ENCODE results near the gene SECTM1.

The SECTM1 gene

DNA sequence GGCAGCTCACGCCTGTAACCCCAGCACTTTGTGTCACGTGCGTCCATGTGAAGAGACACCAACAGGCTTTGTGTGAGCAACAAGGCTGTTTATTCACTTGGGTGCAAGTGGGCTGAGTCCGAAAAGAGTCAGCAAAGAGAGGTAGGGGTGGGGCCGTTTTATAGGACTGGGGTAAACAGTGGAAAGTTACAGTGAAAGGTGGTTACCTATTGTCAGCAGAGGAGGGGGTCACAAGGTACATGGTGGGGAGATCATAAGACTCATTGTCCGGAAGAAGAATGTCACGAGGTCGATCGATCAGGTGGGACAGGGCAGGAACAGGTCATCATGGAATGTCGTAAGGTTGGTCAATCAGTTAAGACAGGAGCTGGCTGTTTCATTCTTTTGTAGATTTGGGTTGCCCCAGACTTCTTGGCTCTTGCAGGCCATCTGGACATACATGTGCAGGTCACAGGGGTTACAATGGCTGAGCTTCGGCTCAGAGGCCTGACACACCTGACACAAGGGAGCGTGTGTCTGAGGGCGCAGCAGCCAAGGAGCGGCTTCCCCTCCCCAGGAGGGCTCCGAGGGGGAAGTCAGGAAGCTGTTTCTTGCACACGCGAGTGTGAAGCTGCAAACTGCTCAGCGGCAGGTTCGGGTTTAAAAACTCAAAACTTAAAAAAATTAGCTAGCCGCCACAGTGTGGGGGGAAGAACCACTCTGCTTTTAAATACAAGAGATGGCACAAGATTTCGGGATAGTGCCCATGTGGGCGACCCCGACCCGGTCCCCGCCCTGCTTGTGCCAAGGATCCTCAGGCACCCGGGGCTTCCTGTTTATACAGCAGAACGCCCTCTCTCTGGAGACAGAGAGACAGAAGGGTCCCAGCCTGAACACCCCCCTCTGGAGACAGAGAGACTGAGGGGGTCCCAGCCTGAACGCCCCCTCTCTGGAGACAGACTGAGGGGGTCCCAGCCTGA, 13.1 kb upstream of the SECTM1 start:
- DNase-seq = no peak

GRCh38 chr17:82345151-82345976, 11.8 kb upstream of the SECTM1 start:
- no peak for DNase-seq

- DNase-seq = no peak
Measured at GRCh38 chr17:82344175-82344907, 10.8 kb upstream of the SECTM1 start.

- DNase-seq = no peak
Measured at GRCh38 chr17:82343560-82343959, 10.0 kb upstream of the SECTM1 start.

DNA sequence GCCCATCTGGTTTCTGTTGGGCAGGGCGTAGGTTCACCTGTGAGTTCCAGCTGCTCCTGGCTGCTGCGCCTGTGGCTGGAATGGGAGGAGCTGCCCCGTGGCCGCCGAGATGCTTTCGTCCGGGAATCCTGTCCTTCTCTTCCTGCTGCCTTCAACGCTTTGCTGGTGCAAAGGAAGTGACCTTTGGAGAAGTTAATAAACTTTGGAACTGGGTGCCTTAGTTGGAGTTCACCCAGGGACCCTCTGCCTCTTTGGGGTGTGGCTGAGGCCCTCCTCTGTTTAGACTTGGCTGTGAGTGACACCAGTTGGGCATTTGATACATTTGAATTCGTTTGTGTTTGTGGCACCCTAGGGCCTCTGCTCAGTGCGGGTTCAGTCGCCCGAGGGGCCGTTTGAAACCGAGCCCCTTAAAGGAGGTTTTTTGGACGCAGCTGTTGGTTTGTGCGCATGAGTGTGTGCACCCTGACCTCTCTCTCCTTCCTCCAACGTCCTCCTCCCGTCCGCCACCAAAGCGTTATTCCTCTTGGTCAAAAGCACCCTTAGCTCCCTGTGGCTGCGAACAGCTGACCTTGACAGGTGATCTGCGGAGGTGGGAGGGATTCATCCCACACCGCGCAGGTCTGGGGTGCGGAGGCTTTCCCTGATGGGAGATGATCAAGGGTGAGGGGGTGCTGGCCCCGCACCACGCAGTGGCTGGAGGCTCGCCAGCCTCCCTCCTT, 9.0 kb upstream of the SECTM1 start:
- DNase-seq = no peak

- DNase-seq = no peak
Measured at GRCh38 chr17:82339634-82340580, 6.3 kb upstream of the SECTM1 start.

DNA sequence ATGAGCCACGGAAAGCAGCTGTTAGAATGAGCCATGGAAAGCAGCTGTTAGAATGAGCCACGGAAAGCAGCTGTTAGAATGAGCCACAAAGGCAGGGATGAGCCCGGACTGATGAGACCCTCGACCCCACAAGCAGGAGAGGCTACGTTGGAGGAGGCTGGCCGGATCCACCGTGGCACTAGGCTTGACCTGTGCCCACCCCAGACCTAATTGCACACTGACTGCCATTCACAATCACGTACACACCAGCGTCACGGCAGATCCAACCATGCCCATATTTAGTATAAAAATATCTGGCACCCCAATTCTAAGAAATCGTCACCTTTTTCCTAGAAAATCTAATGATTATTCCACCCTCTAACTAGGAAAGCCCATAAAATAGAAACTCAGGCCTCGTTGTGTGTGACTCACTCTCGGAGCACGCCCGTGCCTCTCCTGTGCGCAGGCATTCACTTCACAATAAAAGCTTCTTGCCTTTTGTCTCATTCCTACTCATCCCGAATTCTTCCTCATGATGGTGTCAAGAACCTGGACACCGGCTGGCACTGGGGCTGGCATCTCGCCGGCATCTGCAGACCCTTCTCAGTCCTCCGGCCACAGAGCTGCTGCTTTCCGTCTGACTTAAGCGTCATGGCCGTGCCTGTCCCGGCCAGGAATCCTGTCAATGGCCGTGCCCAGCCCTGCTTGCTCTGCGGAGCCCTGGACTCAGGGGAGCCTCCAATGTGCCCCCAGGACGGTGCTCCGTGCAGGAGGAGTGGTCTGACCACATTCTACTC, 5.5 kb upstream of the SECTM1 start:
- DNase-seq = no peak

DNA sequence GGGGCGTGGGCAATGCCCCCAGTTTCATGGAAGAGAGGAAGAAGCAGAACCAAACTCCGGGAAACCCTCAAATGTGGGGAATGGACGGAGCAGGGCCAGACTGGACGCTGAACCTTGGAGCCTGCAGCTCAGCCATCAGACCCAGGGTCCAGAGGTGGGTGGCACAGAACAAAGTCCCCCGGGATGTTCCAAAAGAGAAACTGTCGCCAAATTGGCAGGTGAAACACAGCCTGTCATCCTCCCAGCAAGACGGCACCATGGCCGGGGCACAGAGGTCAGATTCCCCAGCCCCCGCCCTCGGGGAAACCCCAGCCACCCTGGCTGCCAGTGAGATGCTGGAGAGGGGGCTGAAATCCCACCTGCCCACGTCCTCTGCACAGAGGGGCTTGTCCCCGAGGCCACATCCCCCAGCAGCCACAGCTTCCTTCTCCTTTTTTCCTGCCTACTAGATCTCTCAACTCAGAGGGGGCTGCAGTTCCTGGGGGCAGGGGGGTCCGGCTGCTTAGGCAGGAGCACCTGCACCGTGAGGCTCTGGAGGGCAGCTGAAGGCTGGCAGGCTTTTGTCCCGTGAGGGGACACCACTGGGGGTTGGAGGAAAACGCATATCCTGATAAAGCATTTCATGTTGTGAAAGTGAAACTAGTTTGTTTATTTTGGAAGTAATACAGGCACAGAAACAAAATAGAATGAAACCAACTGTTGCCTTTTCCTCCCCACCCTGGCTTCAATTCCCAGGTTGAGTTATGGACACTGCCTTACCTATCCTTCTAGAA, 1.2 kb upstream of the SECTM1 start:
- no peak for DNase-seq

- no peak for DNase-seq
Measured at GRCh38 chr17:82334204-82334621, 647 bp upstream of the SECTM1 start.

DNA sequence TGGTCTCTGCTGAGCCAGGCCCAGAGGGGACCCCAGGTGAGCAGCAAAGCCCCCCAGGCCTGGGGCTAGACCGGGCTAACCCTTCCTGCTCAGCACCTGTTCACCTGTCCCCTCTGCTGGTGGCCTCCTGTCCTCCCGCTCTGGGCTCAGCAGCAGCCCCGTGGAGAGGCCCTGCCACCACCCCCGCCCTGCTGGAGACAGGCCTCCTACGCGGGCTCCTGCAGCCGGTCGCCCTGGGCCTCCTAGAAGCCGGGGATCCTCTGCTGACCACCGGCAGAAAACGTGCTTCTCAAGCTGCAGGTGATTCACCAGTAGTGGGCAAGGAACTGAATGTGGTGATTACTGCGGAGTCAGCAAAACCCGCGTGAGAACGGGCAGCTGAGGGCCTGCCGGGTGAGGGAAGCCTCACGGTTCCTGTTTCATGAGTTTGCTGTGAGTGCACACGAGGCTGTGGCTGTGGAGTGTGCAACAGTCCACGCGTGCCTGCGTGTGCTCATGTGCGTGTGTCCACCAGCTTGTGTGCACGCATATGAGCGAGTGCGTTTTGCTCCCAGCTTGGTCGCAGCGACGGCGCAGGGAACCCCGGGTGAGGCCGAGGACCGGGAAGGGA, 792 bp downstream of the SECTM1 start:
- no peak for DNase-seq

- no peak for DNase-seq
Measured at GRCh38 chr17:82331345-82331939, 2.1 kb downstream of the SECTM1 start.

- no peak for DNase-seq
Measured at GRCh38 chr17:82330322-82331239, 3.0 kb downstream of the SECTM1 start.

DNA sequence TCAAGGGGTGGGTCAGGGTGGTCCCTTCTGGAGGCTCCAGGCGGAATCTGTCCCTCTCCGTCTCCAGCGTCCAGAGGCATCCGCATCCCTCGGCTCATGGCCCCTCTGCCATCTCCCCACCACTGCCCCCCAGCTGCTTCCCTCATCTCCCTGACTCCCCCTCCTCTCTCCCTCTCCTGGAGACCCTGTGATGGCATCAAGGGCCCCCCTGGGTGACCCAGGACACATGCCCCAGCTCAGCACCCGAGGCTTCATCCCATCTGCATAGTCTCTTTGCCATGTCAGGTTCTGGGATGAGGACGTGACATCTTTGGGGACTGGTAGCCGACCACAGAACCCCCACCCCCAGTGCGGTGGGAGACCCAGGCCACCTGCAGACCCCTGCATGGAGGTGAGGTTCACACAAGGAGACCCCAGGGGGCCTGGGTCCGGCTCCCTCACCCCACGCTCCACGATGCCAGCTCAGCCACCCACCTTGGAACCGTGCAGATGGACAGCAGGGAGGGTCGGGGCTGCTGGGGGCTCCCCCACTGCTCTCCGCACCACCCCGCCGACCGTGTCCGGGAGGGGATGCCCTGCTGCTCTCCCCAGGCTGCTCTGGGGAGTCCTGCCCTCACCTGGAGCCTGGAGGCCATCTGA, 3.8 kb downstream of the SECTM1 start:
- DNase-seq = no peak

DNA sequence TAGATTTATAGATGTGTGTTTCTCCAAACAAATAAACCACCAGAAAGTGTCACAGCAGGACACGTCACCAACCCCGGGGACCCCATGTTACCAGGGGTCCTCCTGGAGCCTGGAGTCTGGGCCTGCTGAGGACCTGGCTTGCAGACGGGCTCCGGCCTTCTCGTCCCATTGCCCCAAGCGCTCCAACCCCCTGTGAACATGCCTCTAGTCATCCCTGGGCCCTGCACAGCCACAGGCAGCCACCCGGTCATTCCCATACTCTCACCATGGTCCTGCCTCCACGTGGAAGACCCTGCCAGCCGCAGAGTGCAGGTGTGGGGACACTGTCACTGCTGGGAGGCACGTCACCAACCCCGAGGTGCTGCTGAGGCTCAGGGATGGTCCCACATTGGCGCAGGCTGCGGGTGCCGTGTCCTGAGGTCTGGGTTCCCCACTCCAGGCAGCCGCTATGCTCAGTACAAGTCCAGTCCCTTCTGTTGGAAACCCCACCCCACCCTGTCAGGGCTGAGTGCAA, 4.5 kb downstream of the SECTM1 start:
- no peak for DNase-seq

- no peak for DNase-seq
Measured at GRCh38 chr17:82328141-82328993, 5.2 kb downstream of the SECTM1 start.

DNA sequence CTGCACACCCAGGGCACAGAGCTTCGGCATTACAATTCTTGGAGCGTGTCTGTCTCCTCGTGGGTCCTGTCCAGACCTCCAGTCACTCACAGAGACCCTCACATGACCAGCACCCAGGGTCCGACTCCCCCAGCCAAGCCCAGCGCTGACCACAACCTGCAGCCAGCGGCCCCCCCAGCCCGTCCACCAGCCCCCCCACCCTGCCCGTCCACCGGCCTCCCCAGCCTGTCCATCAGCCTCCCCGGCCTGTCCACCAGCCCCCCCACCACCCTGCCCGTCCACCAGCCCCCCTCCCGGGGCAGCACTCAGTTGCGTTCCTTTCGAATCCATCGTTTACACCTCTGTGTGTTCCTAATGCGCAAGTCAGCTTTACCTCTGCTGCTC, 5.8 kb downstream of the SECTM1 start:
- DNase-seq = no peak
